Vagina (tissue), 2 donors: ENCODE data around the gene SRPK1.

Experiments used
- POLR2A ChIP-seq, 2 donors: fragments of 450-650 bp; IDR thresholded peaks; one replicate each; pipeline ENCODE4 v1.6.1; 2017; ENCODE audit warnings: antibody characterized with exemption in 2 of 2, mild to moderate bottlenecking in 2 of 2, moderate library complexity in 2 of 2
- TF ChIP-seq, protein P1 (sequence below), 3 experiments: fragments of 450-650 bp in 2 of 3; fragments of 200-600 bp in 1 of 3; sonication (generic) in 1 of 3; IDR thresholded peaks; one replicate each; pipeline ENCODE4 v1.5.1; 2017 to 2019; ENCODE audit warnings: antibody characterized with exemption in 3 of 3, mild to moderate bottlenecking in 2 of 3, moderate library complexity in 2 of 3

DNA sequence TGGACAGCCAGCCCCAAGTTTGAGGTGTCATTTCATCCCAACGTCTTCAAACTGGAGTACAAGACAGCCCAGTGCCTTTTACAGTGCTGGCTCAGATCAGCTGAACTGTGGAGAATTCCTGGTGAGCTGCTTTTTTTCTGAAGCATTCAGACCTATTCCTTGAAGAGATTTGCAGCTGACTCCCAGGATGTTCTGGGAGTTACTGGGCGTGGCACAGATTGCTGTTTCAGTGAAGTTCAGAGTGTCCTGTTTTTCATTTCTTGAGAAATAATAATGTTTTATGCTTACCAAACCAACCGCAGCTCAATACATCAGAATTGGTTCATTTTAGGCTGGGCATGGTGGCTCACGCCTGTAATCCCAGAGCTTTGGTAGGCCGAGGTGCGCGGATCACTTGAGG, 33.4 kb upstream of the SRPK1 start:
- TF ChIP-seq, protein P1, sequence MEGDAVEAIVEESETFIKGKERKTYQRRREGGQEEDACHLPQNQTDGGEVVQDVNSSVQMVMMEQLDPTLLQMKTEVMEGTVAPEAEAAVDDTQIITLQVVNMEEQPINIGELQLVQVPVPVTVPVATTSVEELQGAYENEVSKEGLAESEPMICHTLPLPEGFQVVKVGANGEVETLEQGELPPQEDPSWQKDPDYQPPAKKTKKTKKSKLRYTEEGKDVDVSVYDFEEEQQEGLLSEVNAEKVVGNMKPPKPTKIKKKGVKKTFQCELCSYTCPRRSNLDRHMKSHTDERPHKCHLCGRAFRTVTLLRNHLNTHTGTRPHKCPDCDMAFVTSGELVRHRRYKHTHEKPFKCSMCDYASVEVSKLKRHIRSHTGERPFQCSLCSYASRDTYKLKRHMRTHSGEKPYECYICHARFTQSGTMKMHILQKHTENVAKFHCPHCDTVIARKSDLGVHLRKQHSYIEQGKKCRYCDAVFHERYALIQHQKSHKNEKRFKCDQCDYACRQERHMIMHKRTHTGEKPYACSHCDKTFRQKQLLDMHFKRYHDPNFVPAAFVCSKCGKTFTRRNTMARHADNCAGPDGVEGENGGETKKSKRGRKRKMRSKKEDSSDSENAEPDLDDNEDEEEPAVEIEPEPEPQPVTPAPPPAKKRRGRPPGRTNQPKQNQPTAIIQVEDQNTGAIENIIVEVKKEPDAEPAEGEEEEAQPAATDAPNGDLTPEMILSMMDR (IDR thresholded peaks at IDR 0.05): no peak
- TF ChIP-seq POLR2A (IDR thresholded peaks at IDR 0.05): no peak
